ENCODE measurements around the gene POLN.

Gene POLN

GRCh38 chr4:2103127-2103842, 138.6 kb downstream of the POLN start:
- no peak for DNase-seq

- DNase-seq = no peak
These were observed 139.7 kb downstream of the POLN start for GRCh38 chr4:2102045-2102883.

- no peak for DNase-seq
These were observed 140.4 kb downstream of the POLN start for GRCh38 chr4:2101346-2102044.

GRCh38 chr4:2096073-2096609, 145.8 kb downstream of the POLN start:
- DNase-seq = no peak

- DNase-seq = no peak
These were observed 146.5 kb downstream of the POLN start for GRCh38 chr4:2095236-2096072.

- DNase-seq = no peak
These were observed 147.4 kb downstream of the POLN start for GRCh38 chr4:2094545-2094944.

GRCh38 chr4:2093265-2093664, 148.7 kb downstream of the POLN start:
- no peak for DNase-seq

GRCh38 chr4:2092669-2093053, 149.3 kb downstream of the POLN start:
- DNase-seq = no peak

- DNase-seq = no peak
These were observed 149.8 kb downstream of the POLN start for GRCh38 chr4:2091990-2092668.

GRCh38 chr4:2090642-2091041, 151.3 kb downstream of the POLN start:
- no peak for DNase-seq

GRCh38 chr4:2089222-2089621, 152.7 kb downstream of the POLN start:
- no peak for DNase-seq

- no peak for DNase-seq
These were observed 154.8 kb downstream of the POLN start for GRCh38 chr4:2087170-2087569.

- no peak for DNase-seq
These were observed 156.4 kb downstream of the POLN start for GRCh38 chr4:2085496-2085901.

- no peak for DNase-seq
These were observed 157.6 kb downstream of the POLN start for GRCh38 chr4:2084316-2084715.

- DNase-seq = no peak
These were observed 158.1 kb downstream of the POLN start for GRCh38 chr4:2083826-2084160.

GRCh38 chr4:2083116-2083825, 158.7 kb downstream of the POLN start:
- DNase-seq = no peak

GRCh38 chr4:2082627-2083026, 159.3 kb downstream of the POLN start:
- DNase-seq = no peak

GRCh38 chr4:2082118-2082517, 159.8 kb downstream of the POLN start:
- DNase-seq = no peak

- DNase-seq = no peak
These were observed 160.4 kb downstream of the POLN start for GRCh38 chr4:2081540-2081939.

GRCh38 chr4:2080429-2081300, 161.3 kb downstream of the POLN start:
- DNase-seq = no peak

Measured in DMS79 (cell line).